H1 (cell line): ENCODE data around the gene FKBP10. TPM values are rescaled to one million over a fixed set of nuclear protein-coding genes. Genes with fewer than 3 reads are reported as not detected.

ENCODE experiments used
- GTF2F1 ChIP-seq: IDR thresholded peaks from 2 replicates; pipeline ENCODE4 v1.6.1; 2012; ENCODE audit warnings: low read depth, low read length, improper control_type of control experiment, borderline replicate concordance
- HDAC2 ChIP-seq, 2 experiments: fragments of 300-600 bp in 1 of 2; sonication (generic) in 1 of 2; IDR thresholded peaks; 2 replicates each; pipeline ENCODE4 v1.6.1; 2011 to 2012; ENCODE audit warnings: low read depth in 2 of 2, low read length in 2 of 2, mild to moderate bottlenecking in 2 of 2, moderate library complexity in 2 of 2, borderline replicate concordance in 1 of 2, inconsistent platforms in 1 of 2
- JUND ChIP-seq: IDR thresholded peaks from 2 replicates; pipeline ENCODE4 v1.6.1; 2011; ENCODE audit warnings: mild to moderate bottlenecking, improper control_type of control experiment, low read length
- SP4 ChIP-seq: IDR thresholded peaks from 2 replicates; pipeline ENCODE4 v1.6.1; 2012; ENCODE audit warnings: low read length, inconsistent platforms
- TAF1 ChIP-seq: IDR thresholded peaks from 2 replicates; pipeline ENCODE4 v1.6.1; 2011; ENCODE audit warnings: mild to moderate bottlenecking, low read depth, low read length
- polyA plus RNA-seq, 7 experiments: library from polyadenylated mRNA; depleted of rRNA in 3 of 7; stranded (reverse) in 5 of 7; unstranded in 2 of 7; fragments of >200 nt in 5 of 7; fragments of 200-250 nt in 2 of 7; gene quantifications; 1 replicate in 5 of 7; 2 replicates in 1 of 7; 4 replicates in 1 of 7; pipeline versions ENCODE4 v1.2.1 to v1.2.3, GENCODE V29; 2011 to 2013; ENCODE audit warnings: missing spikeins in 2 of 7, mixed read lengths in 2 of 7
- total RNA-seq: library from RNA; stranded (reverse); fragmentation: NEBNext Ultra II Directional; extraction: Animal tissue kit (Norgen Biotek cat#: 25700); gene quantifications from 2 replicates; pipeline ENCODE4 v1.2.1, GENCODE V29; 2021
- TF ChIP-seq, protein P1 (sequence below): IDR thresholded peaks from 2 replicates; pipeline ENCODE4 v1.6.1; 2011; ENCODE audit warnings: low read depth, mild to moderate bottlenecking, low read length; ENCODE audit not compliant: insufficient read depth
- TF ChIP-seq, protein P2 (sequence below): IDR thresholded peaks from 2 replicates; pipeline ENCODE4 v1.6.1; 2012; ENCODE audit warnings: inconsistent platforms

The FKBP10 gene
- total and polyA plus RNA-seq, 2 of the 8 experiments (the other 6 are each of a cell fraction or from before 2014, with no cell fraction given) = 173 to 283 TPM

DNA sequence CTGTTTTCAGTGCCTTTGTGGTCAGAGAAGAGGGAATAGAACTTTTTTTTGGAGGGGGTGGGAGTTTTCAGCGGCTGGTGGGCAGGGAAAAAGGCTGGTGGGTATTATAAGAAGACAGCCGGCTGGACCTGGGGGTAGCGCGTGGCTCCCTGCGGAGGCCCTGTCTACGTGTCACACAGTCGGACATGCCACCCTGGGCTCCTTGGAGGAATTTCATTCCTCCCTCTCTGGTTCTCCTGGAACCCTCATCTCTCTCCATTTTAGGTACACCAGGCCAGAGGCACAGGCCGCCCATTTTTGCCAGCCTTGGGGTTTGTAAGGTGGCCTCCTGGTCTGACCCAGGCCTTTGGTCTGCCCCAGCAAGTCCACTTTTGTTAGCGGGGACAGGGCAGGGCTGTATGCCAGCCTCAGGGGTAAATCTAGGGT lies 908 bp downstream of the FKBP10 start (continued):
- no peak for TF ChIP-seq GTF2F1
- TF ChIP-seq, protein P1, sequence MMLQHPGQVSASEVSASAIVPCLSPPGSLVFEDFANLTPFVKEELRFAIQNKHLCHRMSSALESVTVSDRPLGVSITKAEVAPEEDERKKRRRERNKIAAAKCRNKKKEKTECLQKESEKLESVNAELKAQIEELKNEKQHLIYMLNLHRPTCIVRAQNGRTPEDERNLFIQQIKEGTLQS = no peak
- TF ChIP-seq, protein P2, sequence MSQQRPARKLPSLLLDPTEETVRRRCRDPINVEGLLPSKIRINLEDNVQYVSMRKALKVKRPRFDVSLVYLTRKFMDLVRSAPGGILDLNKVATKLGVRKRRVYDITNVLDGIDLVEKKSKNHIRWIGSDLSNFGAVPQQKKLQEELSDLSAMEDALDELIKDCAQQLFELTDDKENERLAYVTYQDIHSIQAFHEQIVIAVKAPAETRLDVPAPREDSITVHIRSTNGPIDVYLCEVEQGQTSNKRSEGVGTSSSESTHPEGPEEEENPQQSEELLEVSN = no peak
- no peak for TF ChIP-seq TAF1
- no peak for TF ChIP-seq SP4
- no peak for TF ChIP-seq HDAC2 (IDR thresholded peaks at IDR 0.05; ENCODE audit: borderline replicate concordance in 1 of 2, low read depth in 2 of 2, low read length in 2 of 2)
- TF ChIP-seq JUND = no peak
